ENCODE results near the gene H6PD.

The H6PD gene

DNA sequence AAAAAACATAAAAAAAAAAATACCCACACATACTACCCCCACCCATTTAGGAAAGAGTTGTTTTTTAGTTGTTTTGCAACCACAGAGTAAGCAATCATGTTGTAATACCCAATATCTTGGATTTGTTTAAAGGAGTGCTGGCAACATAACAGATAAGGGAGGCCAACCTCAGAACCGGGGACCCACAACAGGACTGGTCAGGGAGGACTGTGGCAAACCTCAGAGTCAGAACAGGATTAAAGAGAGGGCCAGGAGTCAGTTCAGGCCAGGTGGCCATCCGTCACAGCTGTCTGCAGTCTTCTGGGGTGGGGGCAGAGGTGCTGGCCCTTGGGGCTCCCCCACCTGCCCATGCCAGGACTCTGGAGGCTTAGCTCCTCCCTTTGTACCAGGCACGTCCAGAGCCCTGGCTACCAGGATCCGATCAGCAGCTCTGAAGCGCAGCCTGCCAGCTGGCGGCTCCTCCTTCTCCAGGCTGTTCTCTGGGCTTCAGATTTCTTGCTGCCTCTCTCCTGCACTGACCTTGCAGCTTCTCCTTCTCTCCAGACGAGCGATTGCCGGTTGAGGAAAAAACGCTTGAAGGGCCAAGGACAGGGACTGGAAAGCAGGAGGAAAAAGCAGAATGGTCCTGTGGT is 7.9 kb downstream of the H6PD start:
- DNase-seq: no peak

- no peak for DNase-seq
These were observed 8.6 kb downstream of the H6PD start for GRCh38 chr1:9243066-9243739.

DNA sequence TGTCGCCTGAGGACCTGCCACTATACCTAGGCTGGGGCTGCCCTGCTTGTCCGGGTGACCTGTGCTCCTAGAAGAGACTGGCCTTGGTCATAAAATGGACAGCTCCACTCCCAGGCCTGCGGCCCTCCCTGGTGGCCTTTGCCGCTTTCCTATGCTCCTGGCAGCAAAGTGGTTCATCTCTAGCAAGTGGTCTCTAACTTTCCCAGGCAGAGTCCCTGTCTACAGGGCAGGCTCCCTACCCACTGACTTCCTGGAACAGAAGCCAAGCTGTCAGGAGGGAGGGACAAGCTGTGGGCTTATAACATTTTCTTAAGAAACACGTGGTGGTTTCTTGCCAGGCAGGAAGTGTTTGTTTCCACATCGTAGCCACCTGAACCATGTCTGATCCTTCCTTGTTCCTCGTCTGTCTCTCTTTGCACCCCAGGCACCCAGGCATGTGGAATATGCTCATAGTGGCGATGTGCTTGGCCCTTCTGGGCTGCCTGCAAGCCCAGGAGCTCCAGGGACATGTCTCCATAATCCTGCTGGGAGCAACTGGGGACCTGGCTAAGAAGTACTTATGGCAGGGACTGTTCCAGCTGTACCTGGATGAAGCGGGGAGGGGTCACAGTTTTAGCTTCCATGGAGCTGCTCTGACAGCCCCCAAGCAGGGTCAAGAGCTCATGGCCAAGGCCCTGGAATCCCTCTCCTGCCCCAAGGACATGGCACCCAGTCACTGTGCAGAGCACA is 10.1 kb downstream of the H6PD start:
- no peak for DNase-seq

DNA sequence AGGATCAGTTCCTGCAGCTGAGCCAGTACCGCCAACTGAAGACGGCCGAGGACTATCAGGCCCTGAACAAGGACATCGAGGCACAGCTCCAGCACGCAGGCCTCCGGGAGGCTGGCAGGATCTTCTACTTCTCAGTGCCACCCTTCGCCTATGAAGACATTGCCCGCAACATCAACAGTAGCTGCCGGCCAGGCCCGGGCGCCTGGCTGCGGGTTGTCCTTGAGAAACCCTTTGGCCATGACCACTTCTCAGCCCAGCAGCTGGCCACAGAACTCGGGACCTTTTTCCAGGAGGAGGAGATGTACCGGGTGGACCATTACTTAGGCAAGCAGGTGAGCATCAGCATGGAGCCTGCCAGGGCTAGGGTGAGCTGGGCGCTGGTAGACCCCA is 10.7 kb downstream of the H6PD start:
- no peak for DNase-seq

- DNase-seq: no peak
These were observed 11.1 kb downstream of the H6PD start for GRCh38 chr1:9245661-9246060.

- no peak for DNase-seq
These were observed 11.6 kb downstream of the H6PD start for GRCh38 chr1:9246215-9246614.

GRCh38 chr1:9246841-9247785 is 12.5 kb downstream of the H6PD start:
- DNase-seq: no peak

- DNase-seq: no peak
These were observed 13.3 kb downstream of the H6PD start for GRCh38 chr1:9247894-9248293.

GRCh38 chr1:9248341-9249262 is 14.0 kb downstream of the H6PD start:
- DNase-seq: no peak

- DNase-seq: no peak
These were observed 14.6 kb downstream of the H6PD start for GRCh38 chr1:9249263-9249533.

DNA sequence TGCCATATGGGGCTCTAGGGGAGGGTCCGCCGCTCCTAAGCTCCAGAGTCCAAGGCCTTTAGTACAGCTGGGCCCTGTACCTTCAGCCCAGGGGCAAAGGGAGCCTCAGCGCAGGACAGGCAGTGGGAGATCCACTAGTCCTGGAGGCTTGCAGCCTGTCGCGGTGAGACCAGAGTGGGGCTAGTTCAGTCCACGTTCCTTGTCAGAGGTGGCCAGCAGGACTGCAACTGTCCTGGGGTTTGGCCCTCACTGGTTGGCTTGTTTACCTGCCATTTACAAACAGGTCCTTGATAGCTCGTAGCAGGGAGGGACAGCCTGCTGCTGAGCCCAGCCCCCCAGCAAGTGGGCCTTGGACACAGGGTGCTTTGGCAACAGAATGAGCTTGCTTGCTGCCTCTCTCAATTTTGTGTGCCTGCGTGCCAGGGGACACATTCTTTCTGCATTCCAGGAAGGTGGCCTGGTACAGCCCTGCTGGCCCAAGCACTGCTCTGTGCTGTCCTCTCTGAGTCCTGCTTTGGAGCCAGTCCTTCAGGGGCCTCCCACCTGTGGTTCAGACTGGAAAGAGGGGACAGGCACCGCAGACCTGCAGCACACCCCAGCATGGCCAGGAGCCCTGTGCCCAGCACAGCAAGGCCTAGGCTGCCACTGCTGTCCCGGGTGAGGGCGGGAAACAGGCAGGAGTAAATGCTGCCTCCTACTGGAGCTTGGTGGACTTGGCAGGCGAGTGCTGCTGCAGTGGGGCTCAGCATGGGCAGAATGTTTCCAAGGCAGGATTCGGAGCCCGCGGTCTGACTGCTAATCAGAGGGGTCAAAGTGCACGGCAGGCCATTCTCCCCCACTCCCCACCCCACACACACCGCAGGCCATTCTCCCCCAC is 15.2 kb downstream of the H6PD start:
- no peak for DNase-seq

DNA sequence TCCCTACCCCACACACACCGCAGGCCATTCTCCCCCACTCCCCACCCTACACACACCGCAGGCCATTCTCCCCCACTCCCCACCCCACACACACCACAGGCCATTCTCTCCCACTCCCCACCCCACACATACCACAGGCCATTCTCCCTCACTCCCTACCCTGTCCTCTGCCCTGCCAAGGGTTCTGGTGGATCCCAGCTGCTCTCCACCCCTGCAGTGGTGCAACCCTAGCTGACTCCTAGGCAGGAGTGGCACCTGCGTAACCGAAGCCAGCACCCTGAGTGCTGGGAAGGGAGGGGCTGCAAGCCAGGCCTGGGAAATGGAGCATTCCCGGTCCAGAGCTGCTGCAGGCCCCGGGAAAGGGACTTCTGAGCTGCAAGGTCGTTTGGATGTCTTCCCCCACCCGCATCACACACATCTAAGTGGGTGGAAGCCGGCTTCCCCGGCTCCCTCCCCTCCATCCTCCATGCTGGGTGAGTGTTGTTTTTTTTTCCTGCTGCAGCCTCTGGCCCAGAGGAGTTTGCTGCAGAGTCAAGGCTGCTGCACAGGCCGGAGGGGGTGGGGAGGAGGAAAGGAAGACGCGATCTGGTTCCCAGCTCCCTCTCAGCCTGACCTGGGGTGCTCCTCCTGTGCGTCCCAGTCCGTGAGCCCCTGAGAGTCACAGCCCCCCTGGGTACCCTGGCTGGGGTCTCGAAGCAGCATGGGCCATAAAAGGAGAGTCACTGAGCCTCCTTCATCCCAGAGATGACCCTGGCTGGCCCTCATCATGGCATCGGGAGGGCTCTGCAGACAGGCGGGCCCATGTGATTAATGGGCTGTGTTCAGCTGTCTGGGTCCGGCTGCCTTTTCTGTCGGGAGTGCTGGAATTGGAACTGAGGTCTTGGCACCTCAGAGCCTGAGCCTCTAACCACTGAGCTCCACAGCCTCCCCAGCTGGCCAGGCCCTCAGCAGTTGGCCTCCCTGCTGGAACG is 16.1 kb downstream of the H6PD start:
- no peak for DNase-seq

DNA sequence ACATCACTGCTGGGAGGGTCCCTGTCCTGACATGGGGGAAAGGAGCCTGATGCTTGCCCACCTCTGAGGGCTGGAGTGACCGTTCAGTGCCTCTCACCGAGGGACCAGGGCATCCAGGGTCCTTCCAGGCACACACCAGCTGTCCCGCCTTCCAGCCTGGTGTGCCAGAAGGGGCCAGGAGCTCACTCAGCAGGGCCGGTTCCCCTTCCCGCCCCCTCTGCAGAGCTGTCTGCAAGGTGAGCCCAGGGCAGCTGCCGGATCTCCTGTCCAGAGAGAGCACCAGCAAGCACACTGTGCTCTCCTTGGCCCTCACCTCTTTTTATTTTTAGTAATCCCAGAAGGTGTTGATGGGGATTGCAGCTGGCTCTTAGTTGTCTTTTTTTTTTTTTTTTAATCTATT is 16.9 kb downstream of the H6PD start:
- no peak for DNase-seq

- no peak for DNase-seq
These were observed 18.4 kb downstream of the H6PD start for GRCh38 chr1:9253004-9253403.

- DNase-seq: no peak
These were observed 19.0 kb downstream of the H6PD start for GRCh38 chr1:9253453-9254105.

- DNase-seq: no peak
These were observed 21.8 kb downstream of the H6PD start for GRCh38 chr1:9256332-9256731.

DNA sequence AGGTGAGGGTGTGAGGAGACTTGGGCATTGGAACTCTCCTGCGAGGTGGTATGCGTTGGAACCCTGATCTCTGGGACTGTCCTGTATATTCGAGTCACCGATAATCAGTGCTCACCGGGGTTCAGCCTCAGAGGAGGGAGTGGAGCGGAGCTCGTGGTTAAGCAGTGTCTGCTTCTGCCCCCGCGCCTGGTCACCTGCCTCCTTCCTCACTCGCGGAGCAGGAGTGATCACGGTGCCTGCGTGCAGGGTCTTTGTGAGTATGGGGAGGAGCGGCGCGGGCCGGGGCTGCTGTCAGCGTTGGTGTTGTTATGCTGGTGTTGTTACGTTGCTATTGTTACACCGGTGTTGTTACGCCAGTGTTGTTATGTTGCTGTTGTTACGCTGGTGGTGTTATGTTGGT is 23.3 kb downstream of the H6PD start:
- DNase-seq: no peak

GRCh38 chr1:9258629-9259028 is 24.1 kb downstream of the H6PD start:
- DNase-seq: no peak

DNA sequence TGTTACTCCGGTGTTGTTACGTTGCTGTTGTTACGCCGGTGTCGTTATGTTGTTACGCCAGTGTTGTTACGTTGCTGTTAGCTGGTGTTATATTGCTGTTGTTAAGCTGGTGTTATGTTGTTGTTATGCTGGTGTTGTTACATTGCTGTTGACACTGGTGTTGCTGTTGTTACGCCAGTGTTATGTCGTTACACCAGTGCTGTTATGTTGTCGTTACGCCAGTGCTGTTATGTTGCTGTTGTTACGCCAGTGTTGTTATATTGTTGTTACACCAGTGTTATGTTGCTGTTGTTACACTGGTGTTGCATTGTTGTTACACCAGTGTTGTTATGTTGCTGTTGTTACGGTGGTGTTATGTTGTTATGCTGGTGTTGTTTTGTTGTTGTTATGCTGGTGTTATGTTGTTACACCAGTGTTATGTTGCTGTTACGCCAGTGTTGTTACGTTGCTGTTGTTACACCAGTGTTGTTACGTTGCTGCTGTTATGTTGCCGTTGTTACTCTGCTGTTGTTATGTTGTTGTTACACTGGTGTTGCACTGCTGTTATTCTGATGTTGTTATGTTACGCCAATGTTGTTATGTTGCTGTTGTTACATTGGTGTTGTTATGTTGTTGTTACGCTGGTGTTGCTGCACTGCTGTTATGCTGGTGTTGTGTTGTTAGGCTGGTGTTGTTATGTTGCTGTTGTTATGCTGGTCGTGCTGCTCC is 25.6 kb downstream of the H6PD start:
- no peak for DNase-seq

Measured in T1000 (cell line).